Prostate gland (tissue), 2 donors: Measurements from ENCODE around the gene FAM229B.

ENCODE experiments used
- CTCF ChIP-seq, 4 experiments: fragments of 200-600 bp in 2 of 4; fragments of 450-650 bp in 2 of 4; sonication (generic) in 2 of 4; IDR thresholded peaks; 1 replicate in 3 of 4; 2 replicates in 1 of 4; pipeline ENCODE4 v1.5.1; 2016 to 2019; ENCODE audit warnings: antibody characterized with exemption in 4 of 4, mild to moderate bottlenecking in 2 of 4, moderate library complexity in 2 of 4
- POLR2A ChIP-seq: fragments of 450-650 bp; IDR thresholded peaks from one replicate; pipeline ENCODE4 v1.6.1; 2016; ENCODE audit warnings: antibody characterized with exemption, mild to moderate bottlenecking
- POLR2AphosphoS5 ChIP-seq: sonication (generic); formaldehyde crosslinking; IDR thresholded peaks from one replicate; pipeline ENCODE4 v1.6.1; 2017; ENCODE audit warnings: antibody characterized with exemption

GRCh38 chr6:112149236-112149635 lies 61.8 kb downstream of the FAM229B start:
- TF ChIP-seq CTCF (IDR thresholded peaks at IDR 0.05) (no peak), POLR2A (no peak), POLR2AphosphoS5 (no peak)
